SK-N-SH treated with all-trans-retinoic acid at 6 μM for 48 hours (cell line): ENCODE results near the gene R3HDM2.

Source experiments
- ATAC-seq: fragments of 200-7000 bp; cut with Tn5 transposase; 3 replicates; pipeline ENCODE4 v1.9.1; 2020; ENCODE audit warnings: mild to moderate bottlenecking, moderate library complexity
- ARNTL ChIP-seq: fragments of 450-650 bp; formaldehyde crosslinking; IDR thresholded peaks from 2 replicates; pipeline ENCODE4 v1.5.0; 2020; ENCODE audit warnings: low read depth, mild to moderate bottlenecking, moderate library complexity, borderline replicate concordance
- BACH2 ChIP-seq: fragments of 250-450 bp; sonication (Bioruptor Pico); IDR thresholded peaks from 2 replicates; pipeline ENCODE4 v1.9.0; 2021; ENCODE audit warnings: mild to moderate bottlenecking, borderline replicate concordance
- CREB5 ChIP-seq: fragments of 250-450 bp; sonication (Bioruptor Pico); IDR thresholded peaks from 2 replicates; pipeline ENCODE4 v1.5.1; 2020; ENCODE audit warnings: low read depth, mild to moderate bottlenecking, moderate library complexity
- CSDC2 ChIP-seq: fragments of 250-450 bp; sonication (Bioruptor Pico); IDR thresholded peaks from 2 replicates; pipeline ENCODE4 v1.5.0; 2020; ENCODE audit warnings: mild to moderate bottlenecking, moderate library complexity
- CSRNP3 ChIP-seq: fragments of 250-450 bp; sonication (Bioruptor Pico); IDR thresholded peaks from 2 replicates; pipeline ENCODE4 v1.5.1; 2021; ENCODE audit warnings: mild to moderate bottlenecking, moderate library complexity
- ESRRG ChIP-seq: fragments of 250-450 bp; sonication (Bioruptor Pico); IDR thresholded peaks from 2 replicates; pipeline ENCODE4 v1.6.1; 2021; ENCODE audit warnings: mild to moderate bottlenecking
- GLIS3 ChIP-seq: fragments of 250-450 bp; sonication (Bioruptor Pico); IDR thresholded peaks from 2 replicates; pipeline ENCODE4 v1.5.0; 2020; ENCODE audit warnings: mild to moderate bottlenecking, moderate library complexity
- ISL1 ChIP-seq: fragments of 250-450 bp; sonication (Bioruptor Pico); IDR thresholded peaks from 2 replicates; pipeline ENCODE4 v2.1.2; 2022; ENCODE audit warnings: mild to moderate bottlenecking, moderate library complexity
- PATZ1 ChIP-seq: fragments of 250-450 bp; sonication (Bioruptor Pico); IDR thresholded peaks from 2 replicates; pipeline ENCODE4 v1.8.0; 2020; ENCODE audit warnings: mild to moderate bottlenecking, moderate library complexity, borderline replicate concordance
- PPARA ChIP-seq: fragments of 250-450 bp; sonication (Bioruptor Pico); IDR thresholded peaks from 2 replicates; pipeline ENCODE4 v1.5.0; 2020; ENCODE audit warnings: mild to moderate bottlenecking, borderline replicate concordance
- RARB ChIP-seq: fragments of 250-450 bp; sonication (Bioruptor Pico); IDR thresholded peaks from 2 replicates; pipeline ENCODE4 v1.8.0; 2021; ENCODE audit warnings: mild to moderate bottlenecking, moderate library complexity
- SNAI2 ChIP-seq: fragments of 250-450 bp; sonication (Bioruptor Pico); IDR thresholded peaks from 2 replicates; pipeline ENCODE4 v1.5.0; 2020; ENCODE audit warnings: mild to moderate bottlenecking, moderate library complexity
- TOX ChIP-seq: fragments of 250-450 bp; sonication (Bioruptor Pico); IDR thresholded peaks from 2 replicates; pipeline ENCODE4 v1.8.0; 2021; ENCODE audit warnings: mild to moderate bottlenecking, moderate library complexity, borderline replicate concordance
- ZC3H10 ChIP-seq: fragments of 250-450 bp; sonication (Bioruptor Pico); IDR thresholded peaks from 2 replicates; pipeline ENCODE4 v1.5.1; 2021; ENCODE audit warnings: mild to moderate bottlenecking, moderate library complexity
- ZNF565 ChIP-seq: fragments of 450-650 bp; formaldehyde crosslinking; conservative IDR thresholded peaks from 2 replicates; pipeline ENCODE4 v1.5.0; 2020; ENCODE audit warnings: low read depth, mild to moderate bottlenecking, moderate library complexity
- ZNF8 ChIP-seq: fragments of 450-650 bp; formaldehyde crosslinking; IDR thresholded peaks from 2 replicates; pipeline ENCODE4 v1.5.0; 2020; ENCODE audit warnings: mild to moderate bottlenecking, moderate library complexity
- TF ChIP-seq, protein P1 (sequence below): fragments of 250-450 bp; sonication (Bioruptor Pico); IDR thresholded peaks from 2 replicates; pipeline ENCODE4 v1.8.0; 2021; ENCODE audit warnings: low read depth, mild to moderate bottlenecking, moderate library complexity, borderline replicate concordance
- TF ChIP-seq, protein P2 (sequence below): fragments of 250-450 bp; sonication (Bioruptor Pico); IDR thresholded peaks from 2 replicates; pipeline ENCODE4 v1.5.0; 2020; ENCODE audit warnings: mild to moderate bottlenecking, moderate library complexity

The R3HDM2 gene

DNA sequence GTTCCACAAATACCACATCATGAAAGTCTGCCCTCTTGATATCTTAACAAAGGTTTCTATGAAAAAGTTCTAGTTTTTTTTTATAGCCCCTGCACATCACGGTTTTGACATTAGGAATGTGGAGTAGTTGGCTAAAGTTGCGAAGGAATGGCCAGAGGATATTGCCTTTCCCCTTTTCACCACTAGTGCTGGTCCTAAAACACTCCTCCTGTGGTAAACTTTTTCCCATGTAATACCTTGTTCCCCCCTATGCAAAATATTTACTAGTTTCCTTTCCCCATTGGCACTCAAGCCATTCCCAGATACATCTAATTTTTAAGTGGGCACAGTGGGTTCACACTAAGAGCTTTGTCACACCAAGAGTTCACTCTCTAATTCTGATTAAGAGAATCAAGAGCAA is 33.4 kb downstream of the R3HDM2 start (continued):
- TF ChIP-seq, protein P1, sequence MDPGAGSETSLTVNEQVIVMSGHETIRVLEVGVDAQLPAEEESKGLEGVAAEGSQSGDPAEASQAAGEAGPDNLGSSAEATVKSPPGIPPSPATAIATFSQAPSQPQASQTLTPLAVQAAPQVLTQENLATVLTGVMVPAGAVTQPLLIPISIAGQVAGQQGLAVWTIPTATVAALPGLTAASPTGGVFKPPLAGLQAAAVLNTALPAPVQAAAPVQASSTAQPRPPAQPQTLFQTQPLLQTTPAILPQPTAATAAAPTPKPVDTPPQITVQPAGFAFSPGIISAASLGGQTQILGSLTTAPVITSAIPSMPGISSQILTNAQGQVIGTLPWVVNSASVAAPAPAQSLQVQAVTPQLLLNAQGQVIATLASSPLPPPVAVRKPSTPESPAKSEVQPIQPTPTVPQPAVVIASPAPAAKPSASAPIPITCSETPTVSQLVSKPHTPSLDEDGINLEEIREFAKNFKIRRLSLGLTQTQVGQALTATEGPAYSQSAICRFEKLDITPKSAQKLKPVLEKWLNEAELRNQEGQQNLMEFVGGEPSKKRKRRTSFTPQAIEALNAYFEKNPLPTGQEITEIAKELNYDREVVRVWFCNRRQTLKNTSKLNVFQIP = no peak
- no peak for TF ChIP-seq PATZ1 (CRISPR knock-in tag)
- no peak for TF ChIP-seq ZC3H10 (CRISPR knock-in tag)

DNA sequence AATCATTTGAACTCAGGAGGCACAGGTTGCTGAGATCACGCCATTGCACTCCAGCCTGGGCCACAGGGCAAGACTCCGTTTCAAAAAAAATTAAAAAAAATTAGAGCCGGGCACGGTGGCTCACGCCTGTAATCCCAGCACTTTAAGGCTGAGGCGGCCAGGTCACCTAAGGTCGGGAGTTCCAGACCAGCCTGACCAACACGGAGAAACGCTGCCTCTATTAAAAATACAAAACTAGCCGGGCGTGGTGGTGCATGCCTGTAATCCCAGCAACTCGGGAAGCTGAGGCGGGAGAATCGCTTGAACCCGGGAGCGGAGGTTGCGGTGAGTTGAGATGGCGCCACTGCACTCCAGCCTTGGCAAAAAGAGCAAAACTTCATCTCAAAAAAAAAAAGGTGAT is 35.7 kb downstream of the R3HDM2 start:
- no peak for TF ChIP-seq GLIS3
- TF ChIP-seq SNAI2 (CRISPR knock-in tag) = no peak
- TF ChIP-seq ISL1 = no peak
- TF ChIP-seq ZNF8 = no peak
- TF ChIP-seq PPARA (CRISPR knock-in tag) = no peak
- ATAC-seq = no peak

- ATAC-seq = no peak
- TF ChIP-seq ZNF565 (CRISPR knock-in tag) (no peak), TOX (CRISPR knock-in tag) (no peak), CSDC2 (CRISPR knock-in tag) (no peak), GLIS3 (no peak), ARNTL (no peak)
- TF ChIP-seq, protein P1 = no peak
Measured at GRCh38 chr12:57390174-57390573, 40.7 kb downstream of the R3HDM2 start.

DNA sequence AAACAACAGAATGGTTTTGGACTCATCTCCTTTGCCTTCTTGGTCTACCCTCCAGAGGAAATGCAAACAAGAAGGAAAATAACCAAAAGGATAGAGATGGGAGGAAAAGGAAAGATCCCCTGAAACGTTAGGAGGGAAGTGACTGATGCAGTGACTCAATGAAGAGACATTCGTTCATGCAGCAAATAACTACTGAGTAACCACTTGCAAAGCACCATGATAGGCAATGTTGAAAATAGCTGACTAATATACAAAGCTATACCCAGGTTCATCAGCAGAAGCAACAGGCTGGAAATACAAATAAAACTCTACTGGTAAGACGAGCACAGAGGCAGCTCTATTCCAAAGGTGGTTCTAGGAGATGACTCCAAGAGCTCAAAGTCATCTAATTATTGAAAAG is 41.8 kb downstream of the R3HDM2 start:
- TF ChIP-seq ZNF565 (CRISPR knock-in tag) (no peak), RARB (CRISPR knock-in tag) (no peak), BACH2 (CRISPR knock-in tag) (no peak), CSRNP3 (CRISPR knock-in tag) (no peak), ZC3H10 (CRISPR knock-in tag) (no peak), ESRRG (CRISPR knock-in tag) (no peak), ARNTL (no peak), ZNF8 (no peak), CSDC2 (CRISPR knock-in tag) (no peak), PATZ1 (CRISPR knock-in tag) (no peak), GLIS3 (no peak), SNAI2 (CRISPR knock-in tag) (no peak), CREB5 (CRISPR knock-in tag) (no peak), PPARA (CRISPR knock-in tag) (no peak)
- TF ChIP-seq, protein P1 = no peak
- TF ChIP-seq, protein P2, sequence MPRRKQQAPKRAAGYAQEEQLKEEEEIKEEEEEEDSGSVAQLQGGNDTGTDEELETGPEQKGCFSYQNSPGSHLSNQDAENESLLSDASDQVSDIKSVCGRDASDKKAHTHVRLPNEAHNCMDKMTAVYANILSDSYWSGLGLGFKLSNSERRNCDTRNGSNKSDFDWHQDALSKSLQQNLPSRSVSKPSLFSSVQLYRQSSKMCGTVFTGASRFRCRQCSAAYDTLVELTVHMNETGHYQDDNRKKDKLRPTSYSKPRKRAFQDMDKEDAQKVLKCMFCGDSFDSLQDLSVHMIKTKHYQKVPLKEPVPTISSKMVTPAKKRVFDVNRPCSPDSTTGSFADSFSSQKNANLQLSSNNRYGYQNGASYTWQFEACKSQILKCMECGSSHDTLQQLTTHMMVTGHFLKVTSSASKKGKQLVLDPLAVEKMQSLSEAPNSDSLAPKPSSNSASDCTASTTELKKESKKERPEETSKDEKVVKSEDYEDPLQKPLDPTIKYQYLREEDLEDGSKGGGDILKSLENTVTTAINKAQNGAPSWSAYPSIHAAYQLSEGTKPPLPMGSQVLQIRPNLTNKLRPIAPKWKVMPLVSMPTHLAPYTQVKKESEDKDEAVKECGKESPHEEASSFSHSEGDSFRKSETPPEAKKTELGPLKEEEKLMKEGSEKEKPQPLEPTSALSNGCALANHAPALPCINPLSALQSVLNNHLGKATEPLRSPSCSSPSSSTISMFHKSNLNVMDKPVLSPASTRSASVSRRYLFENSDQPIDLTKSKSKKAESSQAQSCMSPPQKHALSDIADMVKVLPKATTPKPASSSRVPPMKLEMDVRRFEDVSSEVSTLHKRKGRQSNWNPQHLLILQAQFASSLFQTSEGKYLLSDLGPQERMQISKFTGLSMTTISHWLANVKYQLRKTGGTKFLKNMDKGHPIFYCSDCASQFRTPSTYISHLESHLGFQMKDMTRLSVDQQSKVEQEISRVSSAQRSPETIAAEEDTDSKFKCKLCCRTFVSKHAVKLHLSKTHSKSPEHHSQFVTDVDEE (CRISPR knock-in tag) = no peak
- peak; percentile 94 for ATAC-seq
